ENCODE data around the gene HIP1R. TPM values are rescaled to one million over a fixed set of nuclear protein-coding genes. Genes with fewer than 3 reads are reported as not detected.

The HIP1R gene
- total and polyA plus RNA-seq, 10 of the 15 experiments (the other 5 are each of a cell fraction or from before 2014, with no cell fraction given) = 0.18 to 27.7 (median 11.7) TPM

DNA sequence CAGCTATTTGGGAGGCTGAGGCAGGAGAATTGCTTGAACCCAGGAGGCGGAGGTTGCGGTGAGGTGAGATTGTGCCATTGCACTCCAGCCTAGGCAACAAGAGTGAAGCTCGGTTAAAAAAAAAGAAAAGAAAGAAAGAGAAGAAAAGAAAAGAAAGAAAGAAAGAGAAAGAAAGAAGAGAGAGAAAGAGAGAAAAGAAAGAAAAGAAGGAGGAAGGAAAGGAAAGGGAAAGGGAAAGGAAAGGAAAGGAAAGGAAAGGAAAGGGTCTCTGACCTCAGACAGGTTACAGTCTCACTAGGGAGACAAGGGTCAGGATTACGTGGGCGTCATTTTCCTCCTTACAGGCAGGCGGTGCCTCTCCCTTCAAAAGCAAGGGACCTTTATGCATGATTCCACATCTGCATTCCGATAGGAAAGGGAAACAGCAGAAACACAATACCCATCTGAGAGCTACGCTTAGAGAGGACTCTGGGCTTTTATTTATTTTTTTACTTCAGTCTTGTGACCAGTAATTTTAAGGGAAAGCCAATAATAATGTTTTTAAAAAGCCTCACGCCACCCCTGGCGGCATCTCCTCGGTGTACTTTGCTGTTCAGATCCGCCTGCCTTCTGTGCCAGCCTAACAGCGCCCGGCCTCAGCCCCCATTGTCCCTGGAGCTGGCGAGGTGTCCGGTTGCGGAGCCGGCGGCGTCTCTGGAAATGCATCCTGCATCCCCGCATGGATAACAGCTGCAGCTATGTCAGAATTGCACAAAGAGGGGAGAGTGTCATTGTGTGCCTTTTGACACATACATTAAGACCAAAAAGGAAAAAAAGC is 945 bp upstream of the HIP1R start:
- peaks cover 7% of the 10 kb centered on the region for H3K4me1 ChIP-seq (ENCODE audit: control insufficient read depth, insufficient read depth, low read length)
- WGBS (ENCODE audit: insufficient coverage, insufficient replicate concordance, low lambda C conversion rate, missing lambda C conversion rate) = 17% methylated on average over 21 of the region's 21 CpGs
- BruUV-seq (replicated peaks) = no TSS peak
- ChIA-PET SMC1A (ENCODE audit: uncharacterized antibody, unreplicated experiment) (interaction anchor here (0.7 to 1.6 kb wide), 2 partner anchors 41 to 81 kb away, joined by 3 to 7 read pairs; no protein-coding TSS in a partner anchor), CTCF (interaction anchor here (1.1 to 2.6 kb wide), 3 partner anchors 38 to 49 kb away, joined by 3 to 9 read pairs (median 3); no protein-coding TSS in a partner anchor), POLR2A (interaction anchor here (0.6 to 0.7 kb wide), 5 partner anchors 12 to 611 kb away, joined by 3 to 4 read pairs (median 3); partner anchors contain the start of gene ABCB9), RAD21 (ENCODE audit: unreplicated experiment) (no interaction called here)
- no peak overlapping the region; the same call in 1 of the 2 replicates for H2AFZ ChIP-seq (ENCODE audit: control insufficient read depth, low read depth, low read length)
- no peak for FAIRE-seq
- peaks cover 2 to 3% of the 10 kb centered on the region in 2 experiments; a peak in 2 of 4 replicates for H3K27me3 ChIP-seq (replicated peaks in 1 of 2; ENCODE audit: control insufficient read depth in 2 of 2, insufficient read depth in 2 of 2, low read length in 1 of 2)
- in situ Hi-C loops (cut with MboI) = no loop called here
- H3K9me3 ChIP-seq (replicated peaks; ENCODE audit: control insufficient read depth, insufficient read depth, low read length) = no peaks in the 10 kb centered on the region; the same call in 2 of the 3 replicates
- no peak for TF ChIP-seq EP300 (IDR thresholded peaks at IDR 0.05; ENCODE audit: borderline replicate concordance in 1 of 2, control insufficient read depth in 1 of 2, low read depth in 2 of 2, low read length in 2 of 2)
- TF ChIP-seq ZNF207 (IDR thresholded peaks at IDR 0.05; ENCODE audit: borderline replicate concordance) = no peak
- no peak for TF ChIP-seq NFYA (IDR thresholded peaks at IDR 0.05; ENCODE audit: borderline replicate concordance, low read depth, low read length)
- TF ChIP-seq RCOR1 (conservative IDR thresholded peaks at IDR 0.05; ENCODE audit: low read depth, low read length) = no peak
- TF ChIP-seq E4F1 (IDR thresholded peaks at IDR 0.05; ENCODE audit: borderline replicate concordance, partially characterized antibody) = no peak
- no peak for TF ChIP-seq MEF2B (IDR thresholded peaks at IDR 0.05; ENCODE audit: partially characterized antibody, poor library complexity, severe bottlenecking)
- TF ChIP-seq SP1 (IDR thresholded peaks at IDR 0.05; ENCODE audit: low read depth, low read length) = no peak
- TF ChIP-seq CBX3 (IDR thresholded peaks at IDR 0.05; ENCODE audit: borderline replicate concordance, low read depth) = no peak
- no peak for TF ChIP-seq IRF4 (IDR thresholded peaks at IDR 0.05; ENCODE audit: low read depth, low read length)
- no peak for TF ChIP-seq SIX5 (IDR thresholded peaks at IDR 0.05; ENCODE audit: low read depth, low read length, severe bottlenecking)
- TF ChIP-seq FOXM1 (IDR thresholded peaks at IDR 0.05; ENCODE audit: low read depth, low read length) = no peak
- TF ChIP-seq, protein P1, sequence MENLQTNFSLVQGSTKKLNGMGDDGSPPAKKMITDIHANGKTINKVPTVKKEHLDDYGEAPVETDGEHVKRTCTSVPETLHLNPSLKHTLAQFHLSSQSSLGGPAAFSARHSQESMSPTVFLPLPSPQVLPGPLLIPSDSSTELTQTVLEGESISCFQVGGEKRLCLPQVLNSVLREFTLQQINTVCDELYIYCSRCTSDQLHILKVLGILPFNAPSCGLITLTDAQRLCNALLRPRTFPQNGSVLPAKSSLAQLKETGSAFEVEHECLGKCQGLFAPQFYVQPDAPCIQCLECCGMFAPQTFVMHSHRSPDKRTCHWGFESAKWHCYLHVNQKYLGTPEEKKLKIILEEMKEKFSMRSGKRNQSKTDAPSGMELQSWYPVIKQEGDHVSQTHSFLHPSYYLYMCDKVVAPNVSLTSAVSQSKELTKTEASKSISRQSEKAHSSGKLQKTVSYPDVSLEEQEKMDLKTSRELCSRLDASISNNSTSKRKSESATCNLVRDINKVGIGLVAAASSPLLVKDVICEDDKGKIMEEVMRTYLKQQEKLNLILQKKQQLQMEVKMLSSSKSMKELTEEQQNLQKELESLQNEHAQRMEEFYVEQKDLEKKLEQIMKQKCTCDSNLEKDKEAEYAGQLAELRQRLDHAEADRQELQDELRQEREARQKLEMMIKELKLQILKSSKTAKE (IDR thresholded peaks at IDR 0.05; ENCODE audit: low read depth, poor library complexity, severe bottlenecking) = no peak
- no peak for TF ChIP-seq STAT1 (conservative IDR thresholded peaks at IDR 0.05)
- H4K20me1 ChIP-seq (ENCODE audit: control insufficient read depth, insufficient read depth) = no peaks in the 10 kb centered on the region
- DNase-seq (ENCODE audit: low read depth, low spot score) = no peak
- no peaks in the 10 kb centered on the region for H3K36me3 ChIP-seq (ENCODE audit: control insufficient read depth in 2 of 2, insufficient read depth in 2 of 2, low read length in 1 of 2)
- intact Hi-C loops (cut with micrococcal nuclease; ENCODE audit: unreplicated experiment) = no loop called here
- H3K79me2 ChIP-seq (ENCODE audit: control insufficient read depth, insufficient read depth, low read length) = no peaks in the 10 kb centered on the region
- H3K27ac ChIP-seq (ENCODE audit: control insufficient read depth, insufficient read depth) = no peak overlapping the region
- peak; percentile 37 for ATAC-seq
- peak overlapping the region; percentile 45 for H3K4me2 ChIP-seq (ENCODE audit: control insufficient read depth, insufficient read depth)
- no peak overlapping the region for H3K9ac ChIP-seq (ENCODE audit: control insufficient read depth, insufficient read depth, low read length)
- H3K4me3 ChIP-seq = peak overlapping the region; percentile 43

All from GM12878 (cell line).